ENCODE results near the gene RNF222.
"Not testable (repeated sequence)": the region's sequence is repeated elsewhere in the genome, so short reads cannot be mapped to it uniquely, and the experiment has no call there.

RNF222 gene

GRCh38 chr17:8360260-8360659 lies 37.4 kb downstream of the RNF222 start:
- TF ChIP-seq, protein P1, sequence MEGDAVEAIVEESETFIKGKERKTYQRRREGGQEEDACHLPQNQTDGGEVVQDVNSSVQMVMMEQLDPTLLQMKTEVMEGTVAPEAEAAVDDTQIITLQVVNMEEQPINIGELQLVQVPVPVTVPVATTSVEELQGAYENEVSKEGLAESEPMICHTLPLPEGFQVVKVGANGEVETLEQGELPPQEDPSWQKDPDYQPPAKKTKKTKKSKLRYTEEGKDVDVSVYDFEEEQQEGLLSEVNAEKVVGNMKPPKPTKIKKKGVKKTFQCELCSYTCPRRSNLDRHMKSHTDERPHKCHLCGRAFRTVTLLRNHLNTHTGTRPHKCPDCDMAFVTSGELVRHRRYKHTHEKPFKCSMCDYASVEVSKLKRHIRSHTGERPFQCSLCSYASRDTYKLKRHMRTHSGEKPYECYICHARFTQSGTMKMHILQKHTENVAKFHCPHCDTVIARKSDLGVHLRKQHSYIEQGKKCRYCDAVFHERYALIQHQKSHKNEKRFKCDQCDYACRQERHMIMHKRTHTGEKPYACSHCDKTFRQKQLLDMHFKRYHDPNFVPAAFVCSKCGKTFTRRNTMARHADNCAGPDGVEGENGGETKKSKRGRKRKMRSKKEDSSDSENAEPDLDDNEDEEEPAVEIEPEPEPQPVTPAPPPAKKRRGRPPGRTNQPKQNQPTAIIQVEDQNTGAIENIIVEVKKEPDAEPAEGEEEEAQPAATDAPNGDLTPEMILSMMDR (IDR thresholded peaks at IDR 0.05; ENCODE audit: insufficient read depth, missing control alignments) = no peak
- FAIRE-seq (no peak), DNase-seq (ENCODE audit: insufficient read length, low spot score) (no peak)

GRCh38 chr17:8359769-8360168 lies 37.9 kb downstream of the RNF222 start:
- TF ChIP-seq, protein P1 (IDR thresholded peaks at IDR 0.05; ENCODE audit: insufficient read depth, missing control alignments) = no peak
- FAIRE-seq = no peak
- DNase-seq (ENCODE audit: insufficient read length, low spot score) = no peak

GRCh38 chr17:8357910-8358309 lies 39.7 kb downstream of the RNF222 start:
- TF ChIP-seq, protein P1 (IDR thresholded peaks at IDR 0.05; ENCODE audit: insufficient read depth, missing control alignments) = no peak
- no peak for DNase-seq (ENCODE audit: insufficient read length, low spot score)
- FAIRE-seq = no peak

- FAIRE-seq (no peak), DNase-seq (ENCODE audit: insufficient read length, low spot score) (no peak)
- TF ChIP-seq, protein P1 (IDR thresholded peaks at IDR 0.05; ENCODE audit: insufficient read depth, missing control alignments) = no peak
Observed at GRCh38 chr17:8354236-8354635, 43.4 kb downstream of the RNF222 start.

GRCh38 chr17:8353736-8354135 lies 43.9 kb downstream of the RNF222 start:
- DNase-seq (ENCODE audit: insufficient read length, low spot score) (no peak), FAIRE-seq (no peak)
- TF ChIP-seq, protein P1 (IDR thresholded peaks at IDR 0.05; ENCODE audit: insufficient read depth, missing control alignments) = no peak

DNA sequence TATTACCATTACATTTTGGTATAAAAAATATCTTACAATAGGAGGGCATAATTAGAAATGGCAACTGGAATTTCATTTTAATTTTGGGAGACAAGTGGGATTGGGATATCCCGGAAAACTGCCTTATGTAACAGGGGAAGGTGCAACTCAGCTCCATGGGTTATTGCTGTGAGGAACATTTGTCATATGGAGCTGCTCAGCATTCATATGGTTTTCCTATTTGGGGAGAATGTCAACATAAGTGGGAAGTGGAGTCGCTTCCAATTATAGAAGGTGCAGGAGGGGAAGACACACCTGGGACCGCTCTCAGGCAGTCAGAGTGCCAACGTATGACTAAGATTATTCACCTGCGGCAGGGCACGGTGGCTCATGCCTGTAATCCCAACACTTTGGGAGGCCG lies 47.3 kb downstream of the RNF222 start:
- DNase-seq (ENCODE audit: insufficient read length, low spot score) (no peak), FAIRE-seq (no peak)
- TF ChIP-seq, protein P1 (IDR thresholded peaks at IDR 0.05; ENCODE audit: insufficient read depth, missing control alignments) = no peak

DNA sequence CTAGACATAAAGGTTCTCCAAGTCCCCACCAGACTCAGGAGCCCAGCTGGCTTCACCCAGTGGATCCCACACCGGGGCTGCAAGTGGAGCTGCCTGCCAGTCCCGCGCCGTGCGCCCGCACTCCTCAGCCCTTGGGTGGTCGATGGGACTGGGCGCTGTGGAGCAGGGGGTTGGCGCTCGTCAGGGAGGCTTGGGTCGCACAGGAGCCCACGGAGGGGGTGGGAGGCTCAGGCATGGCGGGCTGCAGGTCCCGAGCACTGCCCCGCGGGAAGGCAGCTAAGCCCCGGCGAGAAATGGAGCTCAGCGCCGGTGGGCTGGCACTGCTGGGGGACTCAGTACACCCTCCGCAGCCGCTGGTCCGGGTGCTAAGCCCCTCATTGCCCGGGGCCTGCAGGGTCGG lies 50.6 kb downstream of the RNF222 start:
- FAIRE-seq = not testable (repeated sequence)

More for the DNA sequence above, 50.6 kb downstream of the RNF222 start:
- DNase-seq (ENCODE audit: insufficient read length, low spot score) = not testable (repeated sequence)
